GM23338 (cell line): ENCODE measurements around the gene BMAL1.

ENCODE experiments used
- CREB1 ChIP-seq: fragments of 250-450 bp; sonication (Bioruptor Pico); IDR thresholded peaks from 2 replicates; pipeline ENCODE4 v1.5.0; 2020; ENCODE audit warnings: low read depth, mild to moderate bottlenecking, moderate library complexity
- EZH2 ChIP-seq: fragments of 200-600 bp; sonication (generic); IDR thresholded peaks from one replicate; pipeline ENCODE4 v1.8.0; 2017; ENCODE audit warnings: antibody characterized with exemption, mild to moderate bottlenecking, low read depth; ENCODE audit not compliant: unreplicated experiment
- EZH2phosphoT487 ChIP-seq: fragments of 200-600 bp; sonication (generic); IDR thresholded peaks from one replicate; pipeline ENCODE4 v1.8.1; 2018; ENCODE audit warnings: antibody characterized with exemption; ENCODE audit not compliant: unreplicated experiment
- POLR2AphosphoS5 ChIP-seq: IDR thresholded peaks from 2 replicates; pipeline ENCODE4 v1.6.1; 2016; ENCODE audit warnings: antibody characterized with exemption, low read depth
- ZNF331 ChIP-seq: fragments of 250-450 bp; sonication (Bioruptor Pico); IDR thresholded peaks from 2 replicates; pipeline ENCODE4 v1.5.0; 2020; ENCODE audit warnings: low read depth, mild to moderate bottlenecking, moderate library complexity
- TF ChIP-seq, protein P1 (sequence below), 2 experiments: fragments of 200-600 bp in 1 of 2; sonication (generic) in 1 of 2; conservative IDR thresholded peaks; 2 replicates each; pipeline versions ENCODE4 v1.5.1 to v1.6.1; 2016 to 2017; ENCODE audit warnings: antibody characterized with exemption in 2 of 2, low read depth in 2 of 2, mild to moderate bottlenecking in 2 of 2, moderate library complexity in 1 of 2
- TF ChIP-seq, protein P2 (sequence below): IDR thresholded peaks from one replicate; pipeline ENCODE4 v1.6.1; 2018; ENCODE audit warnings: antibody characterized with exemption; ENCODE audit not compliant: unreplicated experiment

DNA sequence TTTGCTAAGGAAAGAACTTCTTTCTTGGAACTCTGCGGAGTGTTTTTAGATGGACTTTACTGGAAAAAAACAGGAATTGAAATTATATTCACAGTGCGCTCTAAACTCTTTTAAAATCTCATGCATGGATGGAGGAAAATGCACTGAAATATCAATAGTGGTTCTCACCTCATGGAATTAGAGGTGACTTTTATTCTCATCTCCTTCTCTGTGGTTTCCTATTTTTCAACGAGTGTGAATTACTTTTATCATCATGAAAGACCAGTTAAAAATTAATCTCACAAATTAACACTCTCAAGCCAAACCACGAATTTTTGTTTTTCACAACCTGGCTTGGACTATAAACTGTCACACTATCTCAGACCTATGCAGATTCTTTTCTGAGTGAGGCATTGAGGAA, 16.6 kb downstream of the BMAL1 start:
- no peak for TF ChIP-seq EZH2phosphoT487
- TF ChIP-seq, protein P1, sequence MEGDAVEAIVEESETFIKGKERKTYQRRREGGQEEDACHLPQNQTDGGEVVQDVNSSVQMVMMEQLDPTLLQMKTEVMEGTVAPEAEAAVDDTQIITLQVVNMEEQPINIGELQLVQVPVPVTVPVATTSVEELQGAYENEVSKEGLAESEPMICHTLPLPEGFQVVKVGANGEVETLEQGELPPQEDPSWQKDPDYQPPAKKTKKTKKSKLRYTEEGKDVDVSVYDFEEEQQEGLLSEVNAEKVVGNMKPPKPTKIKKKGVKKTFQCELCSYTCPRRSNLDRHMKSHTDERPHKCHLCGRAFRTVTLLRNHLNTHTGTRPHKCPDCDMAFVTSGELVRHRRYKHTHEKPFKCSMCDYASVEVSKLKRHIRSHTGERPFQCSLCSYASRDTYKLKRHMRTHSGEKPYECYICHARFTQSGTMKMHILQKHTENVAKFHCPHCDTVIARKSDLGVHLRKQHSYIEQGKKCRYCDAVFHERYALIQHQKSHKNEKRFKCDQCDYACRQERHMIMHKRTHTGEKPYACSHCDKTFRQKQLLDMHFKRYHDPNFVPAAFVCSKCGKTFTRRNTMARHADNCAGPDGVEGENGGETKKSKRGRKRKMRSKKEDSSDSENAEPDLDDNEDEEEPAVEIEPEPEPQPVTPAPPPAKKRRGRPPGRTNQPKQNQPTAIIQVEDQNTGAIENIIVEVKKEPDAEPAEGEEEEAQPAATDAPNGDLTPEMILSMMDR (conservative IDR thresholded peaks at IDR 0.05; ENCODE audit: low read depth in 2 of 2) = no peak
- no peak for TF ChIP-seq POLR2AphosphoS5
- TF ChIP-seq, protein P2, sequence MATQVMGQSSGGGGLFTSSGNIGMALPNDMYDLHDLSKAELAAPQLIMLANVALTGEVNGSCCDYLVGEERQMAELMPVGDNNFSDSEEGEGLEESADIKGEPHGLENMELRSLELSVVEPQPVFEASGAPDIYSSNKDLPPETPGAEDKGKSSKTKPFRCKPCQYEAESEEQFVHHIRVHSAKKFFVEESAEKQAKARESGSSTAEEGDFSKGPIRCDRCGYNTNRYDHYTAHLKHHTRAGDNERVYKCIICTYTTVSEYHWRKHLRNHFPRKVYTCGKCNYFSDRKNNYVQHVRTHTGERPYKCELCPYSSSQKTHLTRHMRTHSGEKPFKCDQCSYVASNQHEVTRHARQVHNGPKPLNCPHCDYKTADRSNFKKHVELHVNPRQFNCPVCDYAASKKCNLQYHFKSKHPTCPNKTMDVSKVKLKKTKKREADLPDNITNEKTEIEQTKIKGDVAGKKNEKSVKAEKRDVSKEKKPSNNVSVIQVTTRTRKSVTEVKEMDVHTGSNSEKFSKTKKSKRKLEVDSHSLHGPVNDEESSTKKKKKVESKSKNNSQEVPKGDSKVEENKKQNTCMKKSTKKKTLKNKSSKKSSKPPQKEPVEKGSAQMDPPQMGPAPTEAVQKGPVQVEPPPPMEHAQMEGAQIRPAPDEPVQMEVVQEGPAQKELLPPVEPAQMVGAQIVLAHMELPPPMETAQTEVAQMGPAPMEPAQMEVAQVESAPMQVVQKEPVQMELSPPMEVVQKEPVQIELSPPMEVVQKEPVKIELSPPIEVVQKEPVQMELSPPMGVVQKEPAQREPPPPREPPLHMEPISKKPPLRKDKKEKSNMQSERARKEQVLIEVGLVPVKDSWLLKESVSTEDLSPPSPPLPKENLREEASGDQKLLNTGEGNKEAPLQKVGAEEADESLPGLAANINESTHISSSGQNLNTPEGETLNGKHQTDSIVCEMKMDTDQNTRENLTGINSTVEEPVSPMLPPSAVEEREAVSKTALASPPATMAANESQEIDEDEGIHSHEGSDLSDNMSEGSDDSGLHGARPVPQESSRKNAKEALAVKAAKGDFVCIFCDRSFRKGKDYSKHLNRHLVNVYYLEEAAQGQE = no peak
- TF ChIP-seq CREB1 = no peak
- no peak for TF ChIP-seq ZNF331 (CRISPR knock-in tag)
- no peak for TF ChIP-seq EZH2
